GM12878 (cell line): ENCODE results near the gene SETD4. TPM values are rescaled to one million over a fixed set of nuclear protein-coding genes. Genes with fewer than 3 reads are reported as not detected.

Experiments used
- ATAC-seq: fragments of 200-7000 bp; cut with Tn5 transposase; 3 replicates; pipeline ENCODE4 v1.9.1; 2020; ENCODE audit warnings: mild to moderate bottlenecking, moderate library complexity
- BruUV-seq: library from RNA; stranded (reverse); fragments of 400-500 nt; replicated peaks from 2 replicates; lab custom pipeline; 2021; lab: Mats Ljungman, UMichigan
- CTCF ChIA-PET: fragments of 300-600 bp; sonication (Branson Sonifier 250); formaldehyde crosslinking; extraction: SDS; loops from one replicate; lab custom pipeline; 2021; ENCODE audit warnings: inconsistent platforms; lab: Yijun Ruan, JAX
- POLR2A ChIA-PET: fragments of 350-600 bp; formaldehyde crosslinking; extraction: SDS; loops from one replicate; lab custom pipeline; 2021; ENCODE audit warnings: inconsistent platforms; lab: Charles Lee
- RAD21 ChIA-PET: fragments of 300-600 bp; sonication (Branson Sonifier 250); formaldehyde crosslinking; loops from one replicate; lab custom pipeline; 2023; ENCODE audit warnings: antibody characterized with exemption; ENCODE audit not compliant: unreplicated experiment; lab: Charles Lee
- SMC1A ChIA-PET: fragments of 300-600 bp; sonication (Branson Sonifier 250); formaldehyde crosslinking; loops from one replicate; lab custom pipeline; 2023; ENCODE audit not compliant: unreplicated experiment, uncharacterized antibody; lab: Charles Lee
- DNase-seq: peaks from one replicate; pipeline ENCODE4 v3.0.0-alpha.2; 2011; ENCODE audit warnings: low read depth, low spot score
- FAIRE-seq: peaks from 3 replicates; lab custom pipeline; 2011; peaks lifted over from hg19 to GRCh38; lab: Jason Lieb, UNC
- H2AFZ ChIP-seq: 2 replicates; pipeline ENCODE4 v1.6.0; 2011; ENCODE audit warnings: low read depth, low read length, control low read depth; ENCODE audit not compliant: control insufficient read depth
- H3K27ac ChIP-seq: 2 replicates; pipeline ENCODE4 v1.5.1; 2011; ENCODE audit warnings: control low read depth; ENCODE audit not compliant: control insufficient read depth, insufficient read depth
- H3K27me3 ChIP-seq, 2 experiments: replicated peaks in 1 of 2; 2 replicates each; pipeline versions ENCODE4 v1.6.0 to v1.6.1; 2011; ENCODE audit warnings: low read length in 1 of 2; ENCODE audit not compliant: control insufficient read depth in 2 of 2, insufficient read depth in 2 of 2
- H3K36me3 ChIP-seq, 2 experiments: 2 replicates each; pipeline ENCODE4 v1.5.1; 2011; ENCODE audit warnings: low read length in 1 of 2; ENCODE audit not compliant: control insufficient read depth in 2 of 2, insufficient read depth in 2 of 2
- H3K4me1 ChIP-seq: 2 replicates; pipeline ENCODE4 v1.6.1; 2011; ENCODE audit warnings: mild to moderate bottlenecking, low read length, moderate library complexity, mixed read lengths; ENCODE audit not compliant: control insufficient read depth, insufficient read depth
- H3K4me2 ChIP-seq: 2 replicates; pipeline ENCODE4 v1.6.0; 2011; ENCODE audit warnings: control low read depth; ENCODE audit not compliant: control insufficient read depth, insufficient read depth
- H3K4me3 ChIP-seq: fragments of 200-600 bp; sonication (generic); 2 replicates; pipeline ENCODE4 v1.5.1; 2016
- H3K79me2 ChIP-seq: 2 replicates; pipeline ENCODE4 v1.6.0; 2011; ENCODE audit warnings: low read length; ENCODE audit not compliant: control insufficient read depth, insufficient read depth
- H3K9ac ChIP-seq: 2 replicates; pipeline ENCODE4 v1.8.0; 2011; ENCODE audit warnings: low read length, control low read depth, mixed read lengths; ENCODE audit not compliant: control insufficient read depth, insufficient read depth
- H3K9me3 ChIP-seq: replicated peaks from 3 replicates; pipeline ENCODE4 v1.5.1; 2011; ENCODE audit warnings: mild to moderate bottlenecking, low read length; ENCODE audit not compliant: control insufficient read depth, insufficient read depth
- H4K20me1 ChIP-seq: 2 replicates; pipeline ENCODE4 v1.6.0; 2011; ENCODE audit not compliant: control insufficient read depth, insufficient read depth
- CEBPB ChIP-seq, 2 experiments: fragments of 150-350 bp in 1 of 2; IDR thresholded peaks; 2 replicates each; pipeline ENCODE4 v1.6.1; 2012 to 2014; ENCODE audit warnings: low read depth in 2 of 2, low read length in 2 of 2, borderline replicate concordance in 1 of 2, inconsistent platforms in 1 of 2
- CHD2 ChIP-seq: IDR thresholded peaks from 2 replicates; pipeline ENCODE4 v1.6.1; 2011; ENCODE audit warnings: low read depth, low read length, improper control_type of control experiment, borderline replicate concordance
- KLF5 ChIP-seq: fragments of 450-650 bp; IDR thresholded peaks from 2 replicates; pipeline ENCODE4 v1.6.1; 2014; ENCODE audit warnings: mild to moderate bottlenecking; ENCODE audit not compliant: partially characterized antibody
- PAX5 ChIP-seq: IDR thresholded peaks from 2 replicates; pipeline ENCODE4 v1.6.1; 2011; ENCODE audit warnings: low read depth, low read length, borderline replicate concordance
- PAX8 ChIP-seq: fragments of 450-650 bp; IDR thresholded peaks from 2 replicates; pipeline ENCODE4 v1.6.1; 2017; ENCODE audit warnings: mild to moderate bottlenecking, moderate library complexity
- POU2F2 ChIP-seq: IDR thresholded peaks from 3 replicates; pipeline ENCODE4 v1.6.1; 2011; ENCODE audit warnings: low read depth, mild to moderate bottlenecking, low read length, borderline replicate concordance
- SMAD1 ChIP-seq: fragments of 450-650 bp; IDR thresholded peaks from 2 replicates; pipeline ENCODE4 v1.6.1; 2018; ENCODE audit warnings: mild to moderate bottlenecking, low read depth; ENCODE audit not compliant: partially characterized antibody
- WGBS: methylation state at CpG from one replicate; pipeline ENCODE4 v1.1.6; 2016; ENCODE audit warnings: low lambda C conversion rate; ENCODE audit not compliant: insufficient replicate concordance, insufficient coverage; ENCODE audit errors: missing lambda C conversion rate; 5-methylcytosine and 5-hydroxymethylcytosine counted together
- in situ Hi-C: fragments of 300-500 bp; cut with MboI; formaldehyde crosslinking; loops from 9 replicates; pipeline ENCODE4 v1.14.3; 2018; ENCODE audit warnings: mixed read lengths
- intact Hi-C: fragments of 100-400 bp; cut with micrococcal nuclease; formaldehyde crosslinking; loops from one replicate; pipeline ENCODE4 v1.14.2; 2022; ENCODE audit not compliant: unreplicated experiment
- polyA plus RNA-seq, 11 experiments: library from polyadenylated mRNA; depleted of rRNA in 4 of 11; unstranded in 6 of 11; stranded (reverse) in 5 of 11; fragments of >200 nt; fragmentation: Nextera tagmentation in 4 of 11; fragmentation: Illumina TruSeq in 1 of 11; extraction: Ambion mirVana in 4 of 11; extraction: Trizol in 1 of 11; gene quantifications; 1 replicate in 1 of 11; 2 replicates in 10 of 11; pipeline versions ENCODE4 v1.2.1 to v1.2.3, GENCODE V29; 2011 to 2016; ENCODE audit warnings: inconsistent platforms in 2 of 11, missing spikeins in 2 of 11, low read depth in 1 of 11
- total RNA-seq, 4 experiments: library from RNA; depleted of rRNA in 3 of 4; stranded (reverse); fragments of >200 nt in 3 of 4; fragmentation: Illumina TruSeq in 1 of 4; extraction: Trizol in 1 of 4; gene quantifications; 2 replicates each; pipeline versions ENCODE4 v1.2.1 to v1.2.3, GENCODE V29; 2013 to 2021
- TF ChIP-seq, protein P1 (sequence below): IDR thresholded peaks from 2 replicates; pipeline ENCODE4 v1.6.1; 2011; ENCODE audit warnings: borderline replicate concordance, low read depth, mild to moderate bottlenecking, moderate library complexity, mixed read lengths, low read length; ENCODE audit not compliant: insufficient read depth; ENCODE audit errors: extremely low read length
- TF ChIP-seq, protein P2 (sequence below): IDR thresholded peaks from 2 replicates; pipeline ENCODE4 v1.6.1; 2012; ENCODE audit warnings: low read length, inconsistent platforms

Gene SETD4
- total and polyA plus RNA-seq, 10 of the 15 experiments (the other 5 are each of a cell fraction or from before 2014, with no cell fraction given), result 10.3 to 37.0 (median 18.6) TPM

DNA sequence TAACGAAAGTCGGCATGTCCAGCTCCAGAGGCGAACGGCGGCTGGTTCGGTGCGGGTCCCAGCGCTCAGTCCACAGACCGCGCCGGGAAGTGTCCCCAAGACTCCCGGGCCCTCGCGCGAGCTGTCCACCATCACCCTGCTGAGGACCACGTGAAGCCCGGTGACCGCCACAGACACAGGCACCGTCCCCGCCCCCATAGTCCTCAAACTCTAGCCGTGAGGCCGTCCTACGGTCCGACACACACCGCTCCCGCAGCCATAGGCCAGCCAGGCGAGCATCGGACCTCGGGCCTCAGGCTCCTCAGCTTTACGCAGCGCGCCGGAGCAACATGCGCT is 535 bp downstream of the SETD4 start:
- CTCF ChIA-PET, result interaction anchor here (0.8 to 2.3 kb wide), 8 partner anchors 17 to 65 kb away, joined by 3 to 6 read pairs (median 4); no protein-coding TSS in a partner anchor
- peaks cover 2 to 17% of the 10 kb centered on the region in 2 experiments for H3K36me3 ChIP-seq
- peak overlapping the region; percentile 87 for H3K4me3 ChIP-seq
- TF ChIP-seq POU2F2 (no peak), CHD2 (0 out of 2 replicates have a peak, but pooled peaks have one; percentile 10), PAX8 (no peak), PAX5 (peak; percentile 18; the same call in 1 of the 2 replicates), SMAD1 (no peak), CEBPB (IDR thresholded peaks at IDR 0.05; ENCODE audit: borderline replicate concordance in 1 of 2, low read depth in 2 of 2, low read length in 2 of 2) (no peak), KLF5 (no peak)
- TF ChIP-seq, protein P1, sequence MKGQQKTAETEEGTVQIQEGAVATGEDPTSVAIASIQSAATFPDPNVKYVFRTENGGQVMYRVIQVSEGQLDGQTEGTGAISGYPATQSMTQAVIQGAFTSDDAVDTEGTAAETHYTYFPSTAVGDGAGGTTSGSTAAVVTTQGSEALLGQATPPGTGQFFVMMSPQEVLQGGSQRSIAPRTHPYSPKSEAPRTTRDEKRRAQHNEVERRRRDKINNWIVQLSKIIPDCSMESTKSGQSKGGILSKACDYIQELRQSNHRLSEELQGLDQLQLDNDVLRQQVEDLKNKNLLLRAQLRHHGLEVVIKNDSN, result peak; percentile 49
- TF ChIP-seq, protein P2, sequence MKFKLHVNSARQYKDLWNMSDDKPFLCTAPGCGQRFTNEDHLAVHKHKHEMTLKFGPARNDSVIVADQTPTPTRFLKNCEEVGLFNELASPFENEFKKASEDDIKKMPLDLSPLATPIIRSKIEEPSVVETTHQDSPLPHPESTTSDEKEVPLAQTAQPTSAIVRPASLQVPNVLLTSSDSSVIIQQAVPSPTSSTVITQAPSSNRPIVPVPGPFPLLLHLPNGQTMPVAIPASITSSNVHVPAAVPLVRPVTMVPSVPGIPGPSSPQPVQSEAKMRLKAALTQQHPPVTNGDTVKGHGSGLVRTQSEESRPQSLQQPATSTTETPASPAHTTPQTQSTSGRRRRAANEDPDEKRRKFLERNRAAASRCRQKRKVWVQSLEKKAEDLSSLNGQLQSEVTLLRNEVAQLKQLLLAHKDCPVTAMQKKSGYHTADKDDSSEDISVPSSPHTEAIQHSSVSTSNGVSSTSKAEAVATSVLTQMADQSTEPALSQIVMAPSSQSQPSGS, result no peak
- H3K27me3 ChIP-seq, result no peaks in the 10 kb centered on the region
- peak; percentile 73 for ATAC-seq
- H3K79me2 ChIP-seq, result peaks cover 10% of the 10 kb centered on the region
- WGBS, result 2% methylated on average over 34 of the region's 34 CpGs
- peak overlapping the region; percentile 56 for H3K4me2 ChIP-seq
- intact Hi-C loops (loop anchor here (2.0 kb wide), 1 partner anchor 39 kb away; no protein-coding TSS in a partner anchor), in situ Hi-C loops (no loop called here)
- H3K4me1 ChIP-seq, result no peaks in the 10 kb centered on the region
- POLR2A ChIA-PET, result interaction anchor here (0.9 to 2.3 kb wide), 3 partner anchors 9 to 52 kb away, joined by 3 to 5 read pairs (median 5); no protein-coding TSS in a partner anchor
- peak overlapping the region; percentile 73 for H2AFZ ChIP-seq
- no peaks in the 10 kb centered on the region; the same call in 2 of the 3 replicates for H3K9me3 ChIP-seq
- no peak for FAIRE-seq
- H3K27ac ChIP-seq, result peak overlapping the region; percentile 79
- RAD21 ChIA-PET, result interaction anchor here (1.0 to 2.1 kb wide), 6 partner anchors 10 to 53 kb away, joined by 3 to 10 read pairs (median 4); partner anchors contain the start of gene CBR1
- TSS peak; percentile 62 for BruUV-seq
- peak overlapping the region; percentile 74 for H3K9ac ChIP-seq
- no peak for DNase-seq
- H4K20me1 ChIP-seq, result no peaks in the 10 kb centered on the region
- SMC1A ChIA-PET, result interaction anchor here (1.1 to 1.6 kb wide), 4 partner anchors 13 to 57 kb away, joined by 3 to 9 read pairs (median 4); no protein-coding TSS in a partner anchor
